GM04503 (cell line): ENCODE measurements around the gene MIPOL1.
"Not testable (repeated sequence)": the region's sequence is repeated elsewhere in the genome, so short reads cannot be mapped to it uniquely, and the experiment has no call there.

ENCODE experiments used
- DNase-seq: peaks from one replicate; pipeline ENCODE4 v3.0.0-alpha.2; 2012; ENCODE audit warnings: low read depth

MIPOL1 gene, protein sequence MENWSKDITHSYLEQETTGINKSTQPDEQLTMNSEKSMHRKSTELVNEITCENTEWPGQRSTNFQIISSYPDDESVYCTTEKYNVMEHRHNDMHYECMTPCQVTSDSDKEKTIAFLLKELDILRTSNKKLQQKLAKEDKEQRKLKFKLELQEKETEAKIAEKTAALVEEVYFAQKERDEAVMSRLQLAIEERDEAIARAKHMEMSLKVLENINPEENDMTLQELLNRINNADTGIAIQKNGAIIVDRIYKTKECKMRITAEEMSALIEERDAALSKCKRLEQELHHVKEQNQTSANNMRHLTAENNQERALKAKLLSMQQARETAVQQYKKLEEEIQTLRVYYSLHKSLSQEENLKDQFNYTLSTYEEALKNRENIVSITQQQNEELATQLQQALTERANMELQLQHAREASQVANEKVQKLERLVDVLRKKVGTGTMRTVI

DNA sequence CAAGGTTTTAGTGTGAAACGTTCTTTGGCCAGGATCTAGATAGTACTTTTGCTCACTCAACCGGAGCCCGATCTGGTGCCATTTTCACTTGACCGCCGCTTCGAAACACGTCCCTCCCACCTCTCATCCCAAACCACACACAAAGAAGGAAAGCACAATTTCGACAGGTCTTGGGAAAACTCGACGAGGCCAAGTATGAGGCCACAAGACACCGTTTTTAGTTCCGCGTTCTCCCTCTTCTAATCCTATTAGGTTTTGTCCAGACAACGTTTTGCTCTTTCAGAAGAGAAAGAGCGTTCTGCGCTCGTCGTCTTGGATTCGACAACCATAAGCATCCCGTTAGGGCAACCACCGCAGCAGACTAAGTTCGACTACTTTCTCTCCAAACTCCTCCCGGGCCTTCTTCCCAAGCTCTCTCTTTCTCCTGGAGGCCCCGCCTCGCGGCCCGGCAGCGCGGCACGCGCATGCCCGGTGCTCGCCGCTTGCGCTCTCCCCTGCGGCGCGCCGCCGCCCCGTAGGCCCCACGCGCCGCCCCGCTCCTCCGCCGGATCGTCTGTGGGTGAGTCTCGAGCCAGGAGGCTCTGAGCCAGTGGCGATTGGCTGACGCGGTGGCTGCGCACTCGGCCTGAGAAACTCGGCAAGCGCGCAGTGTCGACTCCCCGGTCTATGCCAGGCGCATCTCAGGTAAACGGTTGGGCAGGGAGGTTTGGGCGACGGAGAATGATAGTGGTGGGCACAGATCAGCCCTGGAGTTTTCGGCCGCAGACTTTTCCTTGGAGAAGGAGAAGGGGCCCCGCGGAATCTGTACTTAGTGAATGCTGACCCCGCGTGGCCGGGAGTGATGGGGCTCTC is at the start of gene MIPOL1:
Gene MIPOL1, plus strand, starts transcription at position 517 of the 852 bp plus-strand sequence. CDS start 49,952 bp downstream, outside the sequence.
- peak; percentile 58 for DNase-seq

DNA sequence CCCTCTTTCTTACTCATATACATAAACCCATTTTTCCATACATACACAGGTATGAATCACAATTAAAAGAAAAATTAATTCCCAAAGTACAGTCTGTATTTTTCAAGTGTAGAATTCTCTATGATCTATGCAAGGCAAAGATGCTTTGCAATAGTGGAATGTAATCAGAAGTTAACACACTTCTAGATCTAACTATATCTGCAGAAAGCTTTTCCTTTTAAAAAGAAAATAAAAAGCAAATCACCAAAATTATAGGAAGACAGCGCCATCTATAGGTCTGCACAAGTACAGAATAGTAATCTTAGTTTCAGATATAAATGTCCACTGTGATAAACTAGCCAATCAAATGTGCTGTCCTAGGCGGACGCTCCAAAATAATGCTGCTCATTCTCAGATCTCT is 47.3 kb upstream of the MIPOL1 start:
- no peak for DNase-seq

GRCh38 chr14:37153005-37153404 is 44.7 kb upstream of the MIPOL1 start:
- DNase-seq: no peak

GRCh38 chr14:37153483-37153882 is 44.3 kb upstream of the MIPOL1 start:
- DNase-seq: no peak

DNA sequence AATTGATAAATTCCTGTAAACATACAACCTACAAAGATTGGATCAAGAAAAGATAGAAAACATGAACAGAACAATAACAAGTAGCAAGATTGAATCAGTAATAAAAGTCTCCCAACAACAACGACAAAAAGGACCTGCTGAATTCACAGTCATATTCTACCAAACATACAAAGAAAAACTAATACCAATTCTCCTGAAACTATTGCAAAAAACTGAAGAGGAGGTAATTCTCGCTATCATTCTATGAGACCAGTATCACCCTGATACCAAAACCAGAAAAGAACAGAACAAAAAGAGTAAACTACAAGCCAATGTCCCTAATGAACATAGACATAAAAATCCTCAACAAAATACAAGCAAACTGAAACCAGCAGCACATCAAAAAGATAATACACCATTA is 39.8 kb upstream of the MIPOL1 start:
- no peak for DNase-seq

DNA sequence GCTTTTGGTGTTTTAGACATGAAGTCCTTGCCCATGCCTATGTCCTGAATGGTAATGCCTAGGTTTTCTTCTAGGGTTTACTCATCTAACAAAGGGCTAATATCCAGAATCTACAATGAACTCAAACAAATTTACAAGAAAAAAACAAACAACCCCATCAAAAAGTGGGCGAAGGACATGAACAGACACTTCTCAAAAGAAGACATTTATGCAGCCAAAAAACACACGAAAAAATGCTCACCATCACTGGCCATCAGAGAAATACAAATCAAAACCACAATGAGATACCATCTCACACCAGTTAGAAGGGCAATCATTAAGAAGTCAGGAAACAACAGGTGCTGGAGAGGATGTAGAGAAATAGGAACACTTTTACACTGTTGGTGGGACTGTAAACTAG is 35.4 kb upstream of the MIPOL1 start:
- not testable (repeated sequence) for DNase-seq

DNA sequence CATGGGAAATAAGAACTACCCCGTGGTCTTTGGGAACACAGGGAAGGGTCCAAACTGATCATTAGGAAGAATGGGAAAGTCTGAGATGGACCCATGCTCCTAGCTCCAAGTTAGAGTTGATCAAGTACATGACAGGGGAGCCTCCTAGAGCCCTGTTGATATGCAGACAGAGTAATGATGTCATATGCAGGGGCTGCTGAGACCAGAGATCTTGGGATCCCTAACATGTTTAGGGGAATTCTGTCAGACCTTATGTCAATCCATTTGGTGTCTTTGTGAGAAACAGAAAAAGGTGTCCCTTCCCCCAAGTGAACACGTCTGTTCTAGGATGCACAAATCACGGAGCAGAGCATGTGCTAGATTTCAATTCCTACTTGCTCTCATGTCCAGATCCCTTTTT is 31.9 kb upstream of the MIPOL1 start:
- no peak for DNase-seq

DNA sequence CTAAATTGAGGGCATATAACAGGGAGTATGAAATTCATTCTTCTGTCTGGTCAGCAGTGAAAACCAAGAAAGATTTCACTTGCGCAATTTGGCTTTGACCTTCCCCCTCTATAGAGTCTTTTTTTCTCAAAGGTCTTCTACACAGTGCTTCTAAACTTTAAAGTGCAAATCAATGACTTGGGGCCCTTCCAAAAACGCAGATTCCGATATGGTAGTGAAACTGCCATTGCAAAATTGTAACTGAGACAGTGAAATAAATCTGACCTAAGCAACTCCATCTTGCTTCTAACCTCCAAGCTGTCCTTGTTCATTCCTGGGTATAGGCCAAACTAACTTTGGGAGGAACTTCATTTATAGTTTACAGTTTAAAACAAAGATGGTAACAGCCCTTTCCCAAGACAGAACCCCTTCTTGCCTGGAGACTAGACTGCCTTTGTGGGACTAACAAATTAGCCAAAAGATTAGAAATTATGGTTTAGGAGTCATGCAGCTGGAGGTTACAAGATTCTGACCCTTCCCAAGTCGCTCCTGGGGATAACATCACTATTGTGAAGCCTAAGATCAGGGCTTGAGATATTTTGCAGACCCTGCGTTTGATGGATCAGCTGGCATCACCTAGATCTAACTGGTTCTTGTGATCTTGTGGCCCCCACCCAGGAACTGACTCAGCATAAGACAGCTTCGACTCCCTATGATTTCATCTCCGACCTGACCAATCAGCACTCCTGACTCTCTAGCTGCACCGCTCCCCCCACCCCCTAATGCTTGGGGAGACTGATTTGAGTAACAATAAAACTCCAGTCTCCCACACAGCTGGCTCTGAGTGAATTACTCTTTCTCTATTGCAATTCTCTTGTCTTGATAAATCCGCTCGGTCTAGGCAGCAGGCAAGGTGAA is 30.3 kb upstream of the MIPOL1 start:
- no peak for DNase-seq

DNA sequence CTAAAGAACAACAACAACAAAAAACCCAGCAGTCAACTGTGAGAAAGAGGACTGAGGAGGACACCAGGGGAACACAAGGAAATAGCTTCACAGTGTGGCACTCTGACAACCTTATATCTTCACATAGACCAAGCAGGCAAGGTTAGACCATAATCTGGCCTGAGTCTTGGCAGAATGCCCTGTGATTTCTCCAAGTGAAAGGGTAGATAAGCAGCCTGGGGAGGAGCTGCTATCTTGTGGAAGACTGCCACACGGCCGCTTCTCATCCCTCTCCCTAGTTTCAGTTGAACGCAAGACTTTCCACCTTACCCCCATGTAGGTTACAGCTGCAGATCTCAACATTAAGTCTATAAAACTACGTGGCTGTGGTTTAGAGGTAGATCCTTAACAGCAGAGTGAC is 29.0 kb upstream of the MIPOL1 start:
- no peak for DNase-seq

GRCh38 chr14:37170237-37170636 is 27.5 kb upstream of the MIPOL1 start:
- DNase-seq: no peak

DNA sequence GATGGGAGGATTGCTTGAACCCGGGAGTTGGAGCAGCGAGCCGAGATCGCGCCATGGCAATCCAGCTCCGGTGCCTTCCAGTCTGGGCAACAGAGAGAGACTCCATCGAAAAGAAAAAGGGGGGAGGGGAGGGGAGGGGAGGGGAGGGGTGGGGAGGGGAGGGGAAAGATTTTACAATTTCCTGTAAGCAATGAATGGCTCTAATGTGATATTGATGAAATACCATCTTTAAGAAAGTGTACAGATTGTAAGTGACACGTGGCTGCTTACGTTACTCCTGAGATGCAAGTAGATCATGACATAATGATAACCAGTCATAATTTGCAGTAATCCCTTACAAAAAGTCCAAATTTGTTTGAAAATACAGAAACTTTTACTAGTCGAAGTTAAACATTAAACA is 26.7 kb upstream of the MIPOL1 start:
- no peak for DNase-seq

DNA sequence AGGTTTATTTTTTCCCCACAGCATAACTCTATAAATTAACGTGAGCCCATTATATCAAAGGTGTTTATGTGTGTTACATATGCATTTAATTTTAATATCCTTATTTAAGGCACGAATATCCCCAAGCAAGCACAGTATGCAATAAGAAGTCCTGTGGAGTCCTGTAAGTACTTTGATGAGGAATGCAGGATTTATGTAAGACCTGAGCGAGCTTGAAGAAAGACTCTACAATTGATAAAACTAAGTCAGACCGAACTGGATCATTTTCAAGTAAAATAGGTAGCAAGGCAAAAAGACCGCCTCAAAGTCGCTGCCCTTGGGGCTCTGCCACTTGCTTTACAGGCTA is 26.1 kb upstream of the MIPOL1 start:
- no peak for DNase-seq

DNA sequence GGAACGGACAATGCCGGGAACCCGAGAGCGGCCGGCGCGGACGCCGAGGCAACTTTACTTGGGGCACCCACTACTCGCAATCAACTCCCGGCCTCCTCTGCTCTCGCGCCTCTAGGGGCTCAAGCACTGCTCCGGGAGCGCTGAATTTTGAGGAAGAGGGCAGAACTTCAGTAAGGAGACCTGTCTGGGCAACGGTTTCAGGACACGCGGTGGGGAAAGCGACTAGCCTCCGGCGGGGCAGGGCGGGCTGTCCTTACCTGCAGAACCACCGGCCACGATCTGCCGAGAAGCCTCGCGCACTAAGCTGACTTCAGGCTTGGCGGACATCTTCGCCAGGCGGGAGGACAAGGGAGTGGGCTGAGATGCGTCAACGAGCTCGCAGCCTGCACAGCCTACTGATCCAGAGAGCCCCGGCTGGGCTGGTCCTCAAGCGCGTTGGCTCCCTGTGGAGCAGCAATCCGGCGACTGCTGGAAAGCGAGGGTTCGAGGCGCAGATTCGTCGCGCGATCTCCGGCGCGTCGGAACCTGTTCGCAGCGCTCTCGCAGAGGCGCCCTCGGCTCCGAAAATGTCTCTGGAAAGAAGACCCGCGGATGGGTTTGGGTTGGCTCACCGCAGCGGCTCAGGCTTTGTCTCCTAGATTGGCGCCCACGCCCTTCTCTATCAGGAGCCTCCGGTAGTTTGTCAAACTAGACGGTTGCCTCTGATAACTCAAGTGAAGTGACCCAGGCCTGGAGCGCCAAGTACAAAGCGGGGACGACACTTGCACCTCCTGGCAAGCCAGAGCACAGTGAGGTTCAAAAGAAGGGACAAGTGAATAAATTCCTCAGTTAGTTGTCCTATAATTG is 25.5 kb upstream of the MIPOL1 start, which contains the start of gene SLC25A21:
Gene SLC25A21, minus strand, starts transcription at position 583 of the 846 bp plus-strand sequence.
- DNase-seq: peak; percentile 48

DNA sequence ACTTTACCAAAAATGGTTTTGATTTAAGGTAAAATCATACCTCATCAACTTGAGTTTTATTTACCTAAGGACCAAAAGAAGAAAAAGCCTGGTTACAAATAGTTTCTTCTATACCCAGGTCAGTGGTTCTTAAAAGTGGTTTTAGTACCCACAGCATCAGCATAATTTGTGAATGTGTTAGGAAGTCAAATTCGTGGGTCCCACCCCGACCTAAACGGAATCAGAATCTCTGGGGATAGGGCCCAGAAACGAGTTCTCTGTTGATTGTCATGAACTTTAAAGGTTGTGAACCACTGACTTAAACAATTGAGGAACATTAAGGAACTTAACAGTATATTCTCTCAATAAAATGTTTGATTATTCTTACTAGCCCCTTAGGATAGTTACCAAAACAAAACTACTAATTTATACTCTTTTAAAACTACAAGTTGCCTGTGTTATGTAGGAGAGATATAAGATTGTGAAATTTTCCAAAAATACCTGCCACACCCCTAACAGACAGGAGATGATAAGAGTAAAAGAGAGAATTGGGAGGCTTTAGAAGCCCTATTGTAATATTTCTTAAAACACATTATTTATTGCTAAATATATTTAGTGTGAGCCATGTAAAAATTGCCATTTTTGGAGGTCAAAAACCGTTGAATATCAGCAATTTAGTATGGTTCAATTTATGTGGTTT is 24.7 kb upstream of the MIPOL1 start:
- no peak for DNase-seq

DNA sequence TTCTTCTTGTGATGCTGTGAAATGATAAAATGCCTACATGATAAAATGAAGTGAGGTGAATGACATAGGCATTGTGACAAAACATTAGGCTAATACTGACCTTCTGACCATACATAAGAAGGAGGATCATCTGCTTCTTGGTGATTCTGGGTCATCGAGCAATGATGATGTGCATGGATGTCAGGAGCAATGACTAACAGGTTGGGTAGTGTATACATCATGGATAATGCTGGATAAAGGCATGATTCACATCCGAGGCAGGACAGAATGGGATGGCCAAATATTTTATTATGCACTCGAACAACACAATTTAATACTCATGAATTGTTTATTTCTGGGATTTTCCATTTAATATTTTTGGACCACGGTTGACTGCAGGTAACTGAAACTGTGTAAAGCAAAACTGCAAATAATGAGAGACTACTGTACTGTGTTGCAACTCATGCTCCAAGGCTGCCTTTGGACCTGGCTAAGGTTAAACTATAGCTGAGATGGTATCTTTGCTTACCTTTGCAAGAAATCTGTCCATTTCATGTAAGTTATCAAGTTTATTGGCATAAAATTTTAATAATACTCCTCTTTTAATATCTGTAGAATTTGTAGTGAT is 17.7 kb upstream of the MIPOL1 start:
- DNase-seq: no peak

GRCh38 chr14:37180886-37181285 is 16.9 kb upstream of the MIPOL1 start:
- DNase-seq: not testable (repeated sequence)

DNA sequence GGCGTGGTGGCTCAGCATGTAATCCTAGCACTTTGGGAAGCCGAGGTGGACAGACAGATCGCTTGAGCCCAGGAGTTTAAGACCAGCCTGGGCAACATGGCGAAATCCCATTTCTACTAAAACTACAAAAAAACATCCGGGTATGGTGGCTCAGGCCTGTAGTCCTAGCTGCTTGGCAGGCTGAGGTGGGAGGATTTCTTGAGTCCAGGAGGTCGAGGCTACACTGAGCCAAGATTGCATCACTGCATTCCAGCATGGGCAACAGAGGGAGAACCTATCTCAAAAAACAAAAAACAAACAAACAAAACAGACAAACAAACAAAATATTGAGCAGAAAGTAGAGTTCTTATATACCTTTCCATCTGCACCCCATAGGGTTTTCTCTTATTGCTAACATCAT is 16.3 kb upstream of the MIPOL1 start:
- DNase-seq: no peak

DNA sequence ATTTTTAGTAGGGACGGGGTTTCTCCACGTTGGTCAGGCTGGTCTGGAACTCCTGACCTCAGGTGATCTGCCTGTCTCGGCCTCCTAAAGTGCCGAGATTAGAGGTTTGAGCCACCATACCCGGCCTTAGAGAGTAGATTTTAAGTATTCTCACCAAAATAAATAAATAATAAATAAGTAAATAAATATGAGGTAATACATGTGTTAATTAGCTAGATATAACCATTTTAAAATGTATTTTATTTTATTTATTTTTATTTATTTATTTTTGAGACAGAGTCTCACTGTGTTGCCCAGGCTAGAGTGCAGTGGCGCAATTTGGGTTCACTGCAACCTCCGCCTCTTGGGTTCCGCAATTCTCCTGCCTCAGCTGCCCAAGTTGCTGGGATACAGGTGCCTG is 13.2 kb upstream of the MIPOL1 start:
- DNase-seq: not testable (repeated sequence)

GRCh38 chr14:37185670-37186069 is 12.1 kb upstream of the MIPOL1 start:
- DNase-seq: no peak

DNA sequence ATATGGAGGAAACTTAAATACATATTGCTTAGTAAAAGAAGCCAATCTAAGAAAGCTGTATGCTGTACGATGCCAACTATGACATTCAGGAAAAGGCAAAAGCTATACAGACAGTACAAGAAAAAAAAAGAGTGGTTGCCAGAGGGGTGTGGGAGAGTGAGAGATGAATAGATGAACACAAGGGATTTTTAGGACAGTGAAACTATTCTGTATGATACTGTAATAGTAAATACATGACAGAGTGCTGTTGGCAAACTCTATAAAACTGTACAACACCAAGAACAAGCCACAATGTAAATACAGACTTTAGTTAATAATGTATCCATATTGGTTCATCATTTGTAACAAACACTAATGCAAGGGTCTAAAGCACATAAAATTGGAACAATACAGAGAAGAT is 10.9 kb upstream of the MIPOL1 start:
- DNase-seq: no peak
